T-helper 2 cell treated with Interferon-gamma antibody and Interleukin-4, amounts not matched to agents 100 ng/mL and 5 ng/mL, for 36 hours (primary cell): ENCODE results near the gene MAD1L1. TPM values are rescaled to one million over a fixed set of nuclear protein-coding genes. Genes with fewer than 3 reads are reported as not detected.

Source experiments
- intact Hi-C: fragments of 100-400 bp; cut with micrococcal nuclease; formaldehyde crosslinking; loops from one replicate; pipeline ENCODE4 v1.15.1; 2023
- total RNA-seq: library from RNA; stranded (reverse); gene quantifications from 2 replicates; pipeline ENCODE4 v1.2.3, GENCODE V29; 2022

Gene MAD1L1
- total RNA-seq, 1 donor from 2014 or later, result 130 TPM

DNA sequence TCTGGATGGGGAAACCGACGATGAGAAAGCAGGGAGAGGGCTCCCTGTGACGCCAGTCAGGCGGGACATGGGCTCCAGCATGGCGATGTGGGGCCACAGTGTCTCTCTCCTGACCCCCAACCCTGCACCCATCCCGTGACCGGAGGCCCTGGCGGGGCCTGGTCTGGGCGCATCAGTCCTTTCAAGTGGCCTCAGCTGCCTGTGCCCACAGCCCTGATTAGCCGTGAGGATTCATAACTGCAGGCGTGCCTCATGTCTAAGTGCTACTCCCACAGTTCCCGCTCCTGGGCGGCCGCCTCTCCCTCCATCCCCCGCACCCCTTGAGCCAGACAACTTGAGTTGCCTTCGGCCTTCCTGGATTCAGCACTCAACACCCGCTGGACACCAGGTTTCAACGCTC, 321.9 kb downstream of the MAD1L1 start:
- intact Hi-C loops, result no loop called here

DNA sequence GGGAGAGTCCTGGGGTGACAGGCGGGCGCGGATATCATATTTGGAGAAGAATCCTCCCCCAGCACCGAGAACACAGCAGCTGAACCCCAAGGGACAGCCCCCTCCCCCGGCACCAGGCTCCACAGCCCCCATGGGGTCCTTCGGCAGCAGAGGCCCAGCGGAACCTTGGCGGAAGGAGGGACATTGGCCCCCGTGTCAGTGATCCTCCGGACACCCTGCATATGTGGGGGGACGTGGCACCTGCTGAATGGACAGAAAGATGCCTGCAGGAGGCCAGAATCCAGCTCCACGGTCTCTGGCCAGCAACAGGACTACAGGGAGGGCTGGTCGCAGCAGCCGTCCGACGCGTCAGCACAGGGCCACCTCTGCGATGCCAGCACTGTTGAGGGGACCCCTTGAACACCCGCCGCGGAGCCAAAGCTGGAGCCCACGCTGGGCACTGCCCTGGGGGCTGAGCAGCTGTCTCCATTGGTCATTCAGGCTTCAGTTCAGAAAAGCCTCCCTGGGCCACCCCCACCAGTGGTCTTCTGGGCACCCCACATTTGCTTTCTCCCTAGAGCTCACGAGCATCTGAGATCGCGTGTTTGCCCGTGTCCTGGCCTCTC, 322.6 kb downstream of the MAD1L1 start:
- intact Hi-C loops, result no loop called here

DNA sequence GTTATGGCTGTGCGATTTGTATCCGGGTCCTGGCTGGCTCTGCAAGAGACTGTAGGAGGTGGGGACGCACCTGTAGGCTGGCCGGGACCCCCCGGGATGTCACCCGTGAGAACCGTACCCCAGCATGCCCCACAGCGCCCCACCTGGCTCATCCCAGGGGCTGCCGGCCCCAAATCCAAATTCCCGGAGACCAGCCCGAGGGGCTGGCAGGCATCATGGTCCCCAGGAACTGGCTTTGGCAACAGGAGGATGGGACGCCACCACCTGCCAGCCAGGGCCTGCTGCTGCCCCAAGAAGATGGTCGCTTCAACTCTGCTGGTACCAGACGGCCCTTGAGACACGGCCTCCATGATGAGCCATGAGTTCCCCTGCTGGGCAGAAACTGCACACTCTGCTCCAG, 323.3 kb downstream of the MAD1L1 start:
- intact Hi-C loops, result no loop called here

DNA sequence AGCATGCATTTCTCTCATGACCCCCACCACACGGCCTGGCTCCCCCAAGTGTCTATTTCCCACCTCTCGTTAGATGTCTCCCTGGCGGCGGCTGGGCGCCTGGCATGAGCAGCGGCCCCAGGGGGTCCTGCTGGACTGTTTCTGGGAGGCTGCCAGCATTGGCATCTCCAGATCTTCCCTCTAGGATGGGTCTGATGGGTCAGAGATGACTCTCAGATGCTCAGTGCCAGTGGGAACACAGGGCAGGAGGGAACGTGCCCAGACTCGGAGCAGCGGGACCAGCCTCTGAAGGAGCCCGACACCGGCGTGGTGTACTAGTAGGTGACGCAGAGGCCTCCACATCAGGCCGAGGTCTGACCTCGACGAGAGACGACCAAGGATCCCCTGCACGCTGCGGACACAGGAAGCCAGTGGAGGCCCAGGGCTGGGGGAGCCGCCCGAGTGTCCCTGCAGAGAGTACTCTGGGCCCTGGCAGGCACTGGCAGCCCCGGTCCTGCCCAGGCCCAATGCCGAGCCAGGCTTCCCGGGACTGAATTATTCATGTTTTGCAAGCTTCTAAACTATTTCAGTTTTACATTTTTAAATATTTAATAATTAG, 323.8 kb downstream of the MAD1L1 start:
- intact Hi-C loops, result no loop called here

- intact Hi-C loops, result no loop called here
These were observed 324.9 kb downstream of the MAD1L1 start for GRCh38 chr7:1907751-1908365.

DNA sequence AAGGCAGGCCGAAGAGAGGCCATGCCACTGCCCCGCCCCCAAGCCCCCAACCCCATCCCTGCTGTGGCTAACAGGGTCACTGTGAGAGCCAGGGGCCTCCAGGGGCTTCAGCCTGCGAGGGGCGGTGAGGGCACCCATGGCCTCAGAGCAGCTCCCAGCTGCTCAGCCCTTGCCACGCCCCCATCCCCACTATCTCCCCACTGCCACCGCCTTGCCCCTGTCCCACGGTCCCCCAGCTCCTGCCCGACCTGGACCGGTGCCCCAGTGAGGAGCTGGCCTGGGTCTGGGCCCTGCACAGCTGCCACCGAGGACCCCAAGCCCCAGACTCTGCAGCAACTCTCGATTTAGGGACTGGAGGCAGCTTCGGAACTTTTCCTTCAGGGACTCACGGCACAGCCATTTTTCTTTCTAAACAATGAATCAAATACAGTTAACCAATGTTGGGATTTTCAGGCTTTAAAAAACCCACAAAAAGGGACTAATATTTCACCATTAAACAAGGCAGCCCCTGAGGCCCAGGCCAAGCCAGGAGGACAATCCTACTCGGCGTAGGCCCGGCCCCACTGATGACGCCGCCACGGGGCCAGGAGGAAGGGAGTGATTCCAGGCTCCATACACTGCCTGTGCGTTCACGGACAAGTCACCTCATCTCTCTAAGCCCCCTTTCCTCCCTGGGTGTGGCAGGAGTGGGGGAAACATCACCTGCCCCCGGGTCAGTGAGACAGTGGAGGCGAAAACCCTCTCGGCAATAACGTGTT, 325.6 kb downstream of the MAD1L1 start:
- intact Hi-C loops, result no loop called here

GRCh38 chr7:1906087-1906830, 326.5 kb downstream of the MAD1L1 start:
- intact Hi-C loops, result no loop called here

DNA sequence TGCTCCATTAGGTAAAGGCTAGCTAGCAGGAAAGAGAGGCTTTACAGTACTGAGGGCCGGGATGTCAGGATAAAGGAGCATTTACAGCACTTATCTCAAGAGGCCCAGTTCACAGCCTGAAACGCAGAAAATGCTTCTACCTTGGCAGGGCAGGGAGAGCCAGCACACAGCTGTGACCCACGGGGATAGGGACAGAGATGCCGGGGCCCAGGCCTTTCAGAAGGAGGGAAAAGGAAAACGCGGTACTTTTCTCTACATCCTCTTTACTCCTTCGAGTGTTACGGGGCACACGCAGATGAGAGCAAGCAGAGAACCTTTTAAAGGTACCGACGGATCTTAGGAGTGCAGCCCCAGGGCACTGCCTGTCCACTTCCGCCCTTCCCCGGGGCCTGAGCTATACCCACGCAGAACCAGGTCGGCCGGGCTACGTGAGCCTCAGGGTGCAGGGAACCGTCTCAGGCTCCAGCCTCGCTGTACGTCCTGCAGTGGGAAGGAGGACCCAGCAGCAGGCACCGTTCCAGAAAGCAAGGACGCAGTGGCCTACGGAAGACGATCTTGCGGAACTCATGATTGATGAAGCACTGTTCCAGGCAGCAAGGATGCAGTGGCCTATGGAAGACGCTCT, 330.4 kb downstream of the MAD1L1 start:
- intact Hi-C loops, result no loop called here

GRCh38 chr7:1901431-1902210, 331.1 kb downstream of the MAD1L1 start:
- intact Hi-C loops, result no loop called here

GRCh38 chr7:1900847-1901246, 331.9 kb downstream of the MAD1L1 start:
- intact Hi-C loops, result no loop called here

DNA sequence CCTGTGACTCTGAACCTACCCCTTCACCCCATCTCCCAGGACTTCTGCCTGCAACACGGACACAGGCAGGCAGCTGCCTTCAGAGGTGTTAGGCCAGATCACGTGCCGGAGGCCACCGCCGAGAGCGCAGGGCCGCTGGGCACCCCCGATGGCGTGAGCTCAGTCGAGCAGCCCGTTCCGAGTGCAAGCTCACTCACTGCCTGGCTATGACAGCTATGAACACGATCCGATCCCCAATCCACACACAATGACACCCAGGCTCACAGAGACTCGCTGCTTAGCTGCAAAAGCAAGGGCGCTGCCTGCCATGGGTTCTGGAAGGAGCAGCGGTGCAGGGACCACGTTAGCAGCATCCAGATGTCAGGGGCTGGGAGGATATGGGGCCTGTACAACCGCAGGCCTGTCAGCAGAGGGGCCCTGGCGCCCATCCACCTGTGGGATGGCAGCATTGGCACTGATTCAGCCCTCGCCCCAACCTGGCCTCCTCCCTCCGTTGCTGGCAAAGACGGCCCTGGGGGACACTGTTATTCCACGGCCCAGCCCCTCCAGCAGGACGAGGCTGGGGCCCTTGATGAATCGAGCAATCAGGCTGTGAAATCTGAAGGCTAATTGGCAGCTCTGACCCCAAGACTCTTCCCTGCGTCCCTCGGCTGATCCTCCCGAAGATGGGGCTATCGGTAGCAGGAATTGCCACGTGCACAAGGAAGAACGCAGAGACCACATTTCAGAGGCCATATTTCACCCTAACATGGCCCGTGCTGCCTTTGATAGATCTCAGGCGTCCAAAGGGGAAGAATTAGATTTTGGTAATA, 332.6 kb downstream of the MAD1L1 start:
- intact Hi-C loops, result no loop called here

- intact Hi-C loops, result no loop called here
These were observed 333.5 kb downstream of the MAD1L1 start for GRCh38 chr7:1899196-1899595.

GRCh38 chr7:1898628-1899185, 334.0 kb downstream of the MAD1L1 start:
- intact Hi-C loops, result no loop called here

GRCh38 chr7:1897861-1898627, 334.7 kb downstream of the MAD1L1 start:
- intact Hi-C loops, result no loop called here

GRCh38 chr7:1897076-1897860, 335.5 kb downstream of the MAD1L1 start:
- intact Hi-C loops, result no loop called here

DNA sequence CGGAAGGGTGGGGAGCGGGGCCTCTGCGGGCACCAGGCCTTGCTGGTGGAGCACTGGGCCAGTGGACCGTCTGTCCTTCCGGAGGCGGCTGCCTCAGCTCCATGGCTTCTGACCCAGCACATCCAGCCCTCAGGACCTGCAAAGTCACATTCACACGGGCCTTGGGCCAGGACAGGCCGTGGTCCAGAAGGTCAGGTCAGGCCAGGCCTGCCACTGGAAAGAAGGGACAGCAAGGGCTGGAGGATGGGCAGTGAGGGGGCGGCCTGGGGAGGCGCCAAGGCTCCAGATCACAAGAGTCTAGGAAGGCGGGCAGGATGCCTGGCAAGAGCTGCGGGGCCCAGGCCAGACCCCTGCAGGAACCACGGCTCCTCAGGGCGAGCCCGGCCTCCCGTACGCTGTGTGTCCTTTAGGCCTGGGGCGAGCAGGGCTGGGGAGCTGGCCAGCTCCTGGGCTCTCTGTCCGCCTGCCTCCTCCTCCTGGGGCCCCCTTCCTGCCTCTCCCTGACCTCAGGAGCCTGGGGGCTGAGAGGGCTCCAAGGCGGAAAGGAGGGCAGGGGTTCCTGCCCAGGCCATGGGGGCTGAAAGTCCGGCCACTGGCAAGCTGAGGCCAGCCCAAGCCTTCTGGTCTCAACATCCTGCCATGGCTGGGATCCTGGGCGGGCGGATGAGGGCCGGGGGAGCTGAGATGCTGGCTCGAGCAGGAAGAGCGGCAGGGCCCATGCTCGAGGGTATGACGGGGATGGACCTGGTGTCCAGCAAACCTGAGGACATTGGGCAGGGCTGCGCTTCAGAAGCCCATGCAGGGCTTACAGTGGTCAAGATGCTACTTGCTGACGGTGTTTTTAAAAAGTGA, 336.9 kb downstream of the MAD1L1 start:
- intact Hi-C loops, result no loop called here
